HG03108 (cell line): ENCODE data around the gene STARD7.
"Not testable (repeated sequence)": the region's sequence is repeated elsewhere in the genome, so short reads cannot be mapped to it uniquely, and the experiment has no call there.

Source experiments
- ATAC-seq: cut with Tn5 transposase; IDR thresholded peaks from one replicate; pipeline ENCODE4 v1.9.1; 2021; ENCODE audit warnings: moderate library complexity; ENCODE audit not compliant: unreplicated experiment

Gene STARD7

DNA sequence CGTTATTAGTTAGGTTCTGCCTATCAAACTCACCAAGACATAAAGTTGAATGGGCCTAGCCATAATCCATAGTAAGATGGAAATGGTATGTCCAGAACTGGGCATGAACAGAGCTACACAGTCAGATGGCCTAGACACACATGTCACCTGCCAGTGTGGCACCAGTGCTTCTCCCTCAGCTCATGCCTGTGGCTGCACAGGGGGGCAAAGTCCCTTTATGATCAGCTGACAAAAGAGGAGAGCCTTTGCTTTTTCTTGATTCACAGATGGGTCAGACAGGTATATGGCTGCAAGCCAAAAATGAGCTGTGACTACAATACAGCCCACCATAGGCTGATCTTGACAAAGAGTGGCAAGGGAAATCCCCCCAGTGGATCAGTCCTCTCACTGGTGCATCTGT lies 28.3 kb upstream of the STARD7 start:
- ATAC-seq = no peak

DNA sequence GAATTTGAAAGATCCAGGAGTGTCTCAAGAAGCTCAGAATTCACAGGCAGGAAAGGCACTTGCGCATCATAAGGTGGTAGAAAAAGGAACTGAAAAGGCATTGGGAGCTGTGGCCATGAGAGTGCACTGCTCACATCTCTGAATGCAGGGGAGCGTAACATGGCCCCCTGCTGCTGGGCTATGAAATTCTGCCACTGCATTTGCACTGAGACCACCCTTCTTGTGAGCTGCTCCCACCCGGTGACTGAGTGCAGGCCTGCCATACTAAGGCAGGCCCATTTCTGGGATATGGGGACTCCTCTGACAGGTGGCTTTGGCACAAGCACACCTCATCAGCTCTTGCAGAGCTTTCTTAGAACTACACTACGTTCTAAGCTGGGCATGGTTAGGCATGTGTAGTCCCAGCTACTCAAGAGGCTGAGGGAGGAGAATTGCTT lies 25.3 kb upstream of the STARD7 start:
- peak; percentile 89 for ATAC-seq

GRCh38 chr2:96233436-96233835 lies 24.8 kb upstream of the STARD7 start:
- ATAC-seq = no peak

GRCh38 chr2:96231316-96231715 lies 22.7 kb upstream of the STARD7 start:
- no peak for ATAC-seq

GRCh38 chr2:96225016-96225533 lies 16.4 kb upstream of the STARD7 start:
- peak; percentile 74 for ATAC-seq

DNA sequence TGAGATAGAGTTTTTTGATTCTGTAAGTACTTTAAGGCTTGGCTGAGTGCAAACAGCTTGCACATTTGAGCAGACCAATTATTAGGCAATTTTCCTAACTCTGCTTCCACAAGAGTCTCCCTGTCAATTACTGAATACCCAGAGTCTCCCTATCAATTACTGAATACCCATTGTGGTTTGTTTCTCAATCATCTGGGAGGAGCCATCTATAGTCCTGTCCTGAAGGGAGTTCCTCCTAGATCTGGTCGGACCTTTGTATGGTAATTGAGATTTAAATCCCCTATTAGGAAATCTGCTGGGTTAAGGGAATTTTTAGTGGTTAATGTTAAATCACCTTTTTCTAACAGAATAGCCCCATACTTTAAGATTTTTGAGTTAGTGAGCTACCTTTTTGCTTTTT lies 12.5 kb upstream of the STARD7 start:
- not testable (repeated sequence) for ATAC-seq

DNA sequence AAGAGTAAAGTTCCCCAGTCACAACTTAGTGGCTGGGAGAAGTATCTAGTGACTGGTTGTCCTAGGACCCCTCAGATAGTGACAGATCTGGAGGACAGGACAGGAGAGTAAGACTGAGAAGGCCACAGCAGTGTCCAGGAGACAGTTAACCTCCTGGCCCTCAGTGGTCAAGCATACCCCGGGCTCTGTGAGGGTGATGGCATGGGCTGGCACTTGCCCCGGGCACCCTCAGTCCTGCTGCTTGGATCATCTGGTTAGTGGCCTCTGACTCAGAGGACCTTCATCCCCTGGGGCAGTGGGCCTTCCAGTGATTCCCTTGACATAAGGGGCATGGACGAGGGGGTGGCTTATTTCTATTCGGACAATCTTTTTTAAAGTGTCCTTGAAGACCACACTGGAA lies 11.3 kb upstream of the STARD7 start:
- ATAC-seq = not testable (repeated sequence)

DNA sequence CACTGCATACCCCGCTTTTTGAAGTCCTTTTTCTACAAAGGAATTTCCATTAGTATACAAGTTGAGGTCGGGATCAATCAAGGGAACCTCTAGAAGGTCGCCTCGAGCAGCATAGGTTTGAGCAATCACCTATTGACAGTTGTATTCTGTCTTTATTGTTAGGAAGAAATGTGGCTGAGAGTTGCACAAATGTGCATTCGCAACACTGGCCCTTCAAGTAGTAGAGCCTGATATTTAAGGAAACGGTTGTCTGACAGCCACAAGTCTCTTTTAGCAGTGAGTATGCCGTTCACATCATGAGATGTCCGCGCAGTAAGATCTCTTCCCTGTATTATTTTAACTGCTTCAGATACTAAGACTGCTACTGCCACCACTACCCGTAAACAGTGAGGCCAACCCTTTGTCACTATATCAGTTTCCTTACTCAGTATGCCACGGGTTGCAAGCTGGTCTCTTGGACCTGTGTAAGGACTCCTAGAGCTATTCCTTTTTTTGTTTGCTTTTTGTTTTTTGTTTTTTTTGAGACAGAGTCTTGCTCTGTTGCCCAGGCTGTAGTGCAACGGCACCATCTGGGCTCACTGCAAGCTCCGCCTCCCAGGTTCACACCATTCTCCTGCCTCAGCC lies 10.0 kb upstream of the STARD7 start:
- no peak for ATAC-seq

DNA sequence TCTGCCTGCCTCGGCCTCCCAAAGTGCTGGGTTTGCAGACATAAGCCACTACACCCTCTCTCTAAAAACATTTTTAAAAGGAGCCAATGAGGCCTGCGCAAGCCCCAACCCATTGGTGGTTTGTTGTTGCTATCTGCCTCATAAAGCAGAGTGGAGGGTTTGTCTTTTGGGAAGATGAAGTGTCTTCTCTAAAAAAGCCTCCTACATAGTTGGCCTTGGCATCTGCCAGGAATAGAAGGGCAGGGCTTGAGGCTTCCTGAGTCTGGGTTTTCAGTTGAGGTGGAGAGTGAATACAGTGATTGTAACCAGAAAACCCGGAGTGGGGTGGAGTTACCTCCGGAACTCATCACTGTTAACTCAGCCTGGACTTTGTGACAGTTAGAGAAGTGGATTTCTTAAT lies 5.9 kb upstream of the STARD7 start:
- no peak for ATAC-seq

DNA sequence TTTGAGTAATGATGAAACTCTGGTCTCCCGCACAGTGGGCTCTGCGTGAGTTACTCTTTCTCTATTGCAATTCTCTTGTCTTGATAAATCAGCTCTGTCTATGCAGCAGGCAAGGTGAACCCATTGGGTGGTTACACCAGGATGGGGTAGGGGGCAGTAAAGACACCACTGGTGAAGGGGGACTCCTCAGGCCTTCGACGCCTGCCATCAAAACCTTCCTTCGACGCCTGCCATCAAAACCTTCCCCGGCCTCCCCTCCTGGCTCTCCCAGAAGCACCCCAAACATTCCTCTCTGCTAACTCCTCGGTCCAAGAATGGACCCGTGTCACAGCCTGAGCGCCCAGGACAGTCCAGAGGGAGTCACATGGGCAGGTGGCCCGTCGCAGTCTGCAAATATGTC lies 4.8 kb upstream of the STARD7 start:
- ATAC-seq = no peak

- ATAC-seq = no peak
Observed at GRCh38 chr2:96212339-96212738, 3.7 kb upstream of the STARD7 start.

DNA sequence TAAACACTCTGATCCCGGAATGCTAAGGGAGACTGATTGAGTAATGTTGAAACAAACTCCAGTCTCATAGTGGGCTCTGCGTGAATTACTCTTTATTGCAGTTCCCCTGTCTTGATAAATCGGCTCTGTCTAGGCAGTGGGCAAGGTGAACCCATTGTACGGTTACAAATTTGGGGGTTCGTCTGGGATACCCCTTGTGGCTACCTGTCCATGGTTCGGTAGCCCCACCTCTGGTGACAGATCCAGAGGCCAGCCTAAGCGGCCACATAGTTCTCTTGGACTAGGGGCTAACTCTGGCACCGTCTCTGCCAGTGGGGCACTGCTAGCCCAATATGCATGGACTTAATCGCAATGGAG lies 1.1 kb upstream of the STARD7 start:
- ATAC-seq = no peak

GRCh38 chr2:96209011-96209728 lies 543 bp upstream of the STARD7 start:
- ATAC-seq = no peak

- ATAC-seq = no peak
Observed at GRCh38 chr2:96207774-96208142, 869 bp downstream of the STARD7 start.

- ATAC-seq = no peak
Observed at GRCh38 chr2:96207073-96207773, 1.4 kb downstream of the STARD7 start.

GRCh38 chr2:96205888-96206287 lies 2.7 kb downstream of the STARD7 start:
- no peak for ATAC-seq

DNA sequence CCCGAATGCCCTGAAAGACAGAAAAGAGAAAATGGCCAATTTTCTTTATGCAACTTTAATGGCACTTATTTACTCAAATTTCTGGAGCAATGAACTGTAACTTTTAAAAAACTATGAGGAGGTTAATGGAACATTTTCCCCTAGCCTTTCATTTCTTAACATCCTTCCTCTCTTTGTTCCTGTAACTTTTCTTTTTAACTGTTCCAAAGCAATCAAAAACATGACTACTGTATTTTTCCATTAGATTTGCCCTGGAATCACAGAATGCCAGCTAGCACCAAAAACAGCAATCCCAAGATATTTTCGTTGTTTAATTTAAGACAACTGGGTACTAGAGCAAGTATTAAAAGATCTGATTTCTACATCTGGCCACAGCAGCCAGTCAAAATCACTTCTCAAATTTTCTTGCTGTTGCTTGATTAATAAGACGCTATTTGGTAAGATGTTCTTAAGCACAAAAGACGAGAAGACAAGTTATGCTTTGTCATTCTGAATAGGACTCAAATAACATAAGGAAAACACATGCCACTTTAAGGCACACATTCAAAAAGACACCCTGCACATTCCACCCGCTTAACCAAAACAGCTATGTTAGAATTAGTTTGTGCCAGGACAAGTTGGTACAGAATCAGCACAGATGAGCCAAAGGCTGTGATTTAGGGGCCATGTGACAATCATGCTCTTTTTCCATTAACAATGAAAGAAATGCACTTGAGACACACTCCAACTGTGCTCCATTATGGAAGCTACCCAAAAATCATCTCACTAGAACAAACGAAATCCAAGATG lies 3.6 kb downstream of the STARD7 start:
- no peak for ATAC-seq

DNA sequence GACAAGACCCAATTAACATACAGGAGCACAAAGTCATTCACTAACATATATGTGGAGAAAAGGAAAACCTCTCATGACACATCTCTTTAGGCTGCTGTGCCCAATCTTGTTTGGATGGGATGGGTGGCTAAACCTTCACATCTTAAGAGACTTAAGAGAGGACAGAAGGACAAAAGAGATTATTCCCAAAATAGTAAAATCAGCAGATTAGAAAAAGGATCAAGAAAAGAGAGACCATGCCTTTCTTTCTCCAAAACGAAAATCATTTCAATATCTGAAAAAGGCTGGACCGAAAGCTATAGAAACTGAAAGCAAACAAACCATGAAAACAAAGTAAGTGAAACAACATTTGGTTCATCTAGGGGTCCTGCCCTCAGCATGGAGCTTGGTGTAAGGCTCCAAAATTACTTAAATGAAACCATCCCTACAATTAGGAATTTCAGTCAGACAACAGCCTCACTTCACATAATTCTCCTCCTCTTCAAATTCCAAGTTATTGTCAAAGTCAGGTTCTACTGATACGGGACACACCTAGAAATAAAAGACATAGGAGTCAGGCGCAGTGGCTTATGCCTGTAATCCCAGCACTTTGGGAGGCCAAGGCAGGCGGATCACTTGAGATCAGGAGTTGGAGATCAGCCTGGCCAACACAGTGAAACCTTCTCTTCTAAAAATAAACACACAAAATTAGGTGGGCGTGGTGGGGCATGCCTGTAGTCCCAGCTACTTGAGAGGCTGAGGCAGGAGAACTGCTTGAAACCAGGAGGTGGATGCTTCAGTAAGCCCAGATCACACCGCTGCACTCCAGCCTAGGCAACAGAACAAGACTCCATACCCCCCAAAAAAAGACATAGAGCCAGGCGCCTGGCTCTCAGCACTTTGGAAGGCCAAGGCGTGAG lies 5.2 kb downstream of the STARD7 start:
- no peak for ATAC-seq

- ATAC-seq = no peak
Observed at GRCh38 chr2:96202152-96202854, 6.3 kb downstream of the STARD7 start.

DNA sequence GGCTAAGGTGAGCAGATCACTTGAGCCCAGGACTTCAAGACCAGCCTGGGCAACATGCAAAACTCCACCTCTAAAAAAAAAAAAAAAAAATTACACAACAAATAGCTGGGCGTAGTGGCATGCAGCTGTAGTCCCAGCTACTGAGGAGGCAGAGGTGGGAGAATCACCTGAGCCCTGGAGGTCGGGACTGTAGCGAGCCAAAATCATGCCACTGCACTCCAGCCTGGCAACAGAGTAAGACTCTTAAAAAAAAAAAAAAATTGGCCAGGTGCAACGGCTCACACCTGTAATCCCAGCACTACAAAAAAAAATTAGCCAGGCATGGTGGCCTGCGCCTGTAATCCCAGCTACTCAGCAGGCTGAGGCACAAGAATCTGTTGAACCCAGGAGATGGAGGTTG lies 7.3 kb downstream of the STARD7 start:
- ATAC-seq = no peak
